Upper lobe of right lung (tissue), 1 donor: ENCODE data around the gene FMN1. TPM values are rescaled to one million over a fixed set of nuclear protein-coding genes. Genes with fewer than 3 reads are reported as not detected.

ENCODE experiments used
- ATAC-seq: fragments of 200-7000 bp; cut with Tn5 transposase; one replicate; pipeline ENCODE4 v1.9.1; 2020; ENCODE audit warnings: mild to moderate bottlenecking, moderate library complexity
- DNase-seq: peaks from one replicate; pipeline ENCODE4 v3.0.0-alpha.2; 2020
- H3K27ac ChIP-seq: fragments of 200-600 bp; one replicate; pipeline ENCODE4 v1.8.0; 2022
- H3K27me3 ChIP-seq: fragments of 200-600 bp; one replicate; pipeline ENCODE4 v1.8.0; 2022; ENCODE audit warnings: mild to moderate bottlenecking
- H3K36me3 ChIP-seq: fragments of 200-600 bp; one replicate; pipeline ENCODE4 v1.8.0; 2022
- H3K4me1 ChIP-seq: fragments of 200-600 bp; one replicate; pipeline ENCODE4 v1.8.0; 2022
- H3K4me3 ChIP-seq: fragments of 200-600 bp; one replicate; pipeline ENCODE4 v1.8.0; 2022; ENCODE audit warnings: mild to moderate bottlenecking
- H3K9me3 ChIP-seq: fragments of 200-600 bp; one replicate; pipeline ENCODE4 v1.8.0; 2022
- CTCF ChIP-seq: fragments of 200-600 bp; IDR thresholded peaks from one replicate; pipeline ENCODE4 v1.8.0; 2022; ENCODE audit warnings: antibody characterized with exemption
- intact Hi-C: fragments of 100-400 bp; cut with DNase I; formaldehyde crosslinking; loops from one replicate; pipeline ENCODE4 v1.11.0; 2022
- total RNA-seq: library from RNA; stranded (reverse); fragmentation: NEBNext Ultra II Directional; extraction: Animal tissue kit (Norgen Biotek cat#: 25700); gene quantifications from one replicate; pipeline ENCODE4 v1.2.1, GENCODE V29; 2021
- donor health status: DM: no; HTN: yes; CAD: no; lungs with severe emphysema.

The FMN1 gene
- total RNA-seq, 1 donor from 2014 or later = 33.5 TPM

- H3K4me1 ChIP-seq = no peaks in the 10 kb centered on the region
- H3K36me3 ChIP-seq = no peaks in the 10 kb centered on the region
- TF ChIP-seq CTCF = no peak
- DNase-seq (no peak), ATAC-seq (no peak)
- H3K27me3 ChIP-seq = no peaks in the 10 kb centered on the region
- H3K27ac ChIP-seq = no peak overlapping the region
- intact Hi-C loops = no loop called here
- no peak overlapping the region for H3K4me3 ChIP-seq
- no peaks in the 10 kb centered on the region for H3K9me3 ChIP-seq
Measured at GRCh38 chr15:32927124-32927523, 267.4 kb downstream of the FMN1 start.

DNA sequence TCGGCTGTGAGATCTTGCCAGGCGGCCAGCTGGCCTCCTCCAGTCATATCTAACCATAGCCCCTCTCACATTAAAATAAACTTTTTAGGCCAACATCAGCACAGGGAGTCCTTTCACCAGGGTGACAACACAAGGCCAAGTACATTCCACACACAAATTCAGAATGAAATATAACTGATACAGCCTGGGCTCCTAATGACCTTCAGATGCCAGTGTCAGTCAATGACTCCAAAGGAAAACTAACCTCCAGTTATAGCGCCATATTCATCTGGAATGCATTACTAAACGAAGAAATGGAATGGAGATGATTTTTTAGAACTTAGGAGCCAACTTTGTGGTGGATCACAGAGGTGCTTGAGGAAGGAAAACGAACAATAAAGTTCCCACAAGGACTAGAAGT lies 271.3 kb downstream of the FMN1 start:
- Histone ChIP-seq H3K4me1 (no peaks in the 10 kb centered on the region), H3K9me3 (no peaks in the 10 kb centered on the region), H3K27ac (no peak overlapping the region), H3K36me3 (no peaks in the 10 kb centered on the region), H3K27me3 (no peaks in the 10 kb centered on the region), H3K4me3 (no peak overlapping the region)
- intact Hi-C loops = no loop called here
- TF ChIP-seq CTCF = no peak
- DNase-seq = no peak
- ATAC-seq = no peak

DNA sequence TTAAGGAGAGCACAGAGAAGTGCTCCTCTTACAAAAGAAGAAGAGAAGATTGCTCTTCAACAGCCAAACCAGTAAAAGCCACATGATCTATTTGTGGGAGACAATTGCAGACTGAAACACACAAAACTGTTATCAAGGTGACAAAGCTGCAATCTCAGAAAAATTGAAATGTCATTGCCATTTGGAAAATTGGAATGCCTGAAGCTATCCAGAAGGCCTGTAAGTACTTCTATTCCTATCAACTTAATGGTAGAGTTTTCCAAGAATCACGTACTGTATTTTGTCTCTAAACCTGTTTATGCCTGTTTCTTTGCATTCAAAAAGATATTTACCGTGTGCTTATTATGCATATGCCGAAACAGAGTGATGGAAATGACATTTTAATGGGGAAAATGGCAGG lies 272.0 kb downstream of the FMN1 start:
- no peak for ATAC-seq
- no peak for TF ChIP-seq CTCF
- H3K27ac ChIP-seq = no peak overlapping the region
- H3K4me3 ChIP-seq = no peak overlapping the region
- H3K4me1 ChIP-seq = no peaks in the 10 kb centered on the region
- no peaks in the 10 kb centered on the region for H3K9me3 ChIP-seq
- no peaks in the 10 kb centered on the region for H3K27me3 ChIP-seq
- intact Hi-C loops = no loop called here
- H3K36me3 ChIP-seq = no peaks in the 10 kb centered on the region
- DNase-seq = no peak

DNA sequence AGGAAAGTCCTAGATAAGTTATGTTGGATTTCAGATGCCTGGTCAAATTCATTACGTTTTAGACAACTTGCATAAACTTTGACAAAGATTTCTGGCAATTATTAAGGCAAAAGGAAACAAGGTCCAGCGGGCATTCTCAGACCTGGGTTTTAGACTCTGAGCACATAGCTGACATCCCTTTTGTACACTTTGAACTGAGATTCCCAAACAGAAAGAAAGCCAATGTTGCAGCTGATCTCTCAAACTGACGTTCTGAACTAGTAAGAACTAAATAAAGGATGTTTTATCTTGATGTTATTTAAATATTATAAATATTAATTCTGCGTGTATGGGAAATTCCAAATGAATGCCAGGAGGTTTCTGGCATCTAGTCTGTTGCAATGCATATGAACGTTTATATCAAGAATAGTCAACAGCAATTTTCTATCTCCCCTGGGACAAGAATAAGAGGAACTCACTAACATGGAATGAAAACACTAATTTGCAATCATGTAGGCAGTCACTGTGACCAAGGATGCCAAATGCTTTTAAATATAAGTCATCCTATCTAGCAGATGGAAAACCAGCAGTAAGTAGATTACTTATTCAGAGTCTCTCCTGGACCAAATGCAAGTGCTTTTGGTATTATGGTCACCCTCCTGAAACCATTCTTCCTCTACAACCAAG lies 274.6 kb downstream of the FMN1 start:
- no peak for ATAC-seq
- H3K4me3 ChIP-seq = no peak overlapping the region
- no peak for DNase-seq
- H3K36me3 ChIP-seq = no peaks in the 10 kb centered on the region
- no peak overlapping the region for H3K27ac ChIP-seq
- no peaks in the 10 kb centered on the region for H3K4me1 ChIP-seq
- no peak for TF ChIP-seq CTCF
- intact Hi-C loops = no loop called here
- H3K9me3 ChIP-seq = no peaks in the 10 kb centered on the region
- no peaks in the 10 kb centered on the region for H3K27me3 ChIP-seq

DNA sequence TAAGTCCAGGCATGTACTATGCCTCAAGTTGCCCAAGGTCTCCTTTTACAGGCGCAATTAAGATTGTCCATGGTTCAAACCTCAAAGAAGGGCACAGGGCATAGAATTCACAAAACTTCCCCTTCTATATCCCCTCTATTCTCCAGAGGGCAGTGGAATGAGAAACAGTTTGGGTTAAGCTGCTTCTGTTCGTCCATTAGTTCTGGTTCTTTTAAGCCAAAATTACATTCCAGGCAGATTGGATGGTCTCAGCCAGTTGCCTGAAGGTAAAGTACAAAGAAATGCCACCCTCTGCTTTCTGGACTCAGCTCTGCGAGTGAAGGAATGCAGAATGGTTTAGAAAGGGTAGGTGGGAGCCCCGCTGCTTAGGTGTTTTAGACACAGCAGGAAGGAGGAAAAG lies 276.0 kb downstream of the FMN1 start:
- H3K27me3 ChIP-seq = no peaks in the 10 kb centered on the region
- ATAC-seq (no peak), DNase-seq (no peak)
- intact Hi-C loops = no loop called here
- no peaks in the 10 kb centered on the region for H3K9me3 ChIP-seq
- no peaks in the 10 kb centered on the region for H3K4me1 ChIP-seq
- H3K27ac ChIP-seq = no peak overlapping the region
- H3K36me3 ChIP-seq = no peaks in the 10 kb centered on the region
- H3K4me3 ChIP-seq = no peak overlapping the region
- no peak for TF ChIP-seq CTCF

DNA sequence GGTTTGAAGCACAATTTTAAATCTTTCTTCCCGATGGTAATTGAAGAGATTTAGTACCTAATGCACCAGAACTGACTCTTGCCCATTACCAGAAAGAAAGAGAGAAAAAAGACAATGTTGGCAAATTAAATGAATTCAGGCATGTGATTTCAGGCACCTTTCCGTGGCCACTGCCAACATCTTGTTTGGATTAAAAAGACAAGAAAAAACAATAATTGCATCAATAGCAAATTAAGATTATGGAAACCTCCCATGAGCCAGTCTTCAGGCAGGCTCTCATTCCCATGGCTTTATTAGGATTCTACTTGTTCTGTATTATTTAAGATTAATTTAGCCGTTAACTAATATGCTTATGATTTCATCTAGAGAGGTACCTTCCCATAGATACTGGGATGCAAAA lies 283.7 kb downstream of the FMN1 start:
- no peaks in the 10 kb centered on the region for H3K36me3 ChIP-seq
- H3K27me3 ChIP-seq = no peaks in the 10 kb centered on the region
- TF ChIP-seq CTCF = no peak
- no peak overlapping the region for H3K4me3 ChIP-seq
- peaks cover 6% of the 10 kb centered on the region for H3K4me1 ChIP-seq
- H3K27ac ChIP-seq = no peak overlapping the region
- ATAC-seq (no peak), DNase-seq (no peak)
- H3K9me3 ChIP-seq = no peaks in the 10 kb centered on the region
- intact Hi-C loops = no loop called here
